RPMI8226 (cell line): Measurements from ENCODE around the gene ZBTB7C.

Experiments
- DNase-seq: peaks from one replicate; pipeline ENCODE4 v3.0.0-alpha.2; 2015

Gene ZBTB7C

GRCh38 chr18:48007381-48007780 is 401.8 kb downstream of the ZBTB7C start:
- no peak for DNase-seq

- no peak for DNase-seq
Observed at GRCh38 chr18:48006415-48007175, 402.6 kb downstream of the ZBTB7C start.

- no peak for DNase-seq
Observed at GRCh38 chr18:48004577-48004976, 404.6 kb downstream of the ZBTB7C start.

- DNase-seq: peak; percentile 48
Observed at GRCh38 chr18:48003426-48004349, 405.5 kb downstream of the ZBTB7C start.

- DNase-seq: no peak
Observed at GRCh38 chr18:48002933-48003365, 406.2 kb downstream of the ZBTB7C start.

- no peak for DNase-seq
Observed at GRCh38 chr18:48000701-48001100, 408.5 kb downstream of the ZBTB7C start.

GRCh38 chr18:47999801-48000248 is 409.4 kb downstream of the ZBTB7C start:
- no peak for DNase-seq

GRCh38 chr18:47997338-47997780 is 411.8 kb downstream of the ZBTB7C start:
- DNase-seq: peak; percentile 33

- no peak for DNase-seq
Observed at GRCh38 chr18:47996091-47996541, 413.1 kb downstream of the ZBTB7C start.

- no peak for DNase-seq
Observed at GRCh38 chr18:47995654-47996053, 413.5 kb downstream of the ZBTB7C start.

- no peak for DNase-seq
Observed at GRCh38 chr18:47993409-47993808, 415.8 kb downstream of the ZBTB7C start.

GRCh38 chr18:47992976-47993375 is 416.2 kb downstream of the ZBTB7C start:
- DNase-seq: no peak

GRCh38 chr18:47992266-47992665 is 416.9 kb downstream of the ZBTB7C start:
- DNase-seq: no peak

GRCh38 chr18:47990981-47991380 is 418.2 kb downstream of the ZBTB7C start:
- no peak for DNase-seq

- DNase-seq: no peak
Observed at GRCh38 chr18:47987388-47987699, 421.8 kb downstream of the ZBTB7C start.

GRCh38 chr18:47986620-47987387 is 422.4 kb downstream of the ZBTB7C start:
- DNase-seq: no peak

GRCh38 chr18:47985866-47986265 is 423.3 kb downstream of the ZBTB7C start:
- DNase-seq: no peak

- DNase-seq: no peak
Observed at GRCh38 chr18:47984991-47985390, 424.2 kb downstream of the ZBTB7C start.

GRCh38 chr18:47983946-47984345 is 425.2 kb downstream of the ZBTB7C start:
- DNase-seq: no peak

GRCh38 chr18:47983055-47983454 is 426.1 kb downstream of the ZBTB7C start:
- DNase-seq: no peak

GRCh38 chr18:47981830-47982229 is 427.4 kb downstream of the ZBTB7C start:
- DNase-seq: no peak

- no peak for DNase-seq
Observed at GRCh38 chr18:47981320-47981719, 427.9 kb downstream of the ZBTB7C start.

- no peak for DNase-seq
Observed at GRCh38 chr18:47979611-47980200, 429.5 kb downstream of the ZBTB7C start.
